HG03565 (cell line): ENCODE data around the gene BEAN1.
A peak's percentile ranks its signal among the peaks of the same experiment; 100 is the strongest.
"Not testable (repeated sequence)": the region's sequence is repeated elsewhere in the genome, so short reads cannot be mapped to it uniquely, and the experiment has no call there.

ENCODE experiments used
- ATAC-seq: cut with Tn5 transposase; IDR thresholded peaks from one replicate; pipeline ENCODE4 v1.9.1; 2021; ENCODE audit warnings: mild to moderate bottlenecking, moderate library complexity; ENCODE audit not compliant: unreplicated experiment

The BEAN1 gene

GRCh38 chr16:66466636-66467035 lies 39.5 kb downstream of the BEAN1 start:
- ATAC-seq = not testable (repeated sequence)

DNA sequence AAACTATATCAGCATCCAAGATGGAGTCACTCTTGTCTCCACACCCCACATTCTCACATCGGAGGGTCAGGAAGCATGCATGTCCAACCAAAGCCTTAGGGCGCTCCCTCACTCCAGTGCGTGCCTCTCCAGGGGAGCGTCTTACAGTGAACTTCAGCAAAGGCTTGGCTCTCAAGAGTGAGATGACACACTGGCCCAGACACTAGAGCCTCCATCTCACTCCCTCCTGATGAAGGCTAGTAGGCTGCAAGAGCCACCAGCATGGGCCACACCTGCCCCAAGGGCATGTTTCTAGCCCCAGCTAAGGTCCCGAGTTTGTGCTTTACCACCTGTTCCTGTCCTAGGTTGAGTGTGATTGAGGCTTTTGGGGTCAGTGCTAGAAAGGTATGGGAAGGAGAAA lies 40.5 kb downstream of the BEAN1 start:
- ATAC-seq = no peak

DNA sequence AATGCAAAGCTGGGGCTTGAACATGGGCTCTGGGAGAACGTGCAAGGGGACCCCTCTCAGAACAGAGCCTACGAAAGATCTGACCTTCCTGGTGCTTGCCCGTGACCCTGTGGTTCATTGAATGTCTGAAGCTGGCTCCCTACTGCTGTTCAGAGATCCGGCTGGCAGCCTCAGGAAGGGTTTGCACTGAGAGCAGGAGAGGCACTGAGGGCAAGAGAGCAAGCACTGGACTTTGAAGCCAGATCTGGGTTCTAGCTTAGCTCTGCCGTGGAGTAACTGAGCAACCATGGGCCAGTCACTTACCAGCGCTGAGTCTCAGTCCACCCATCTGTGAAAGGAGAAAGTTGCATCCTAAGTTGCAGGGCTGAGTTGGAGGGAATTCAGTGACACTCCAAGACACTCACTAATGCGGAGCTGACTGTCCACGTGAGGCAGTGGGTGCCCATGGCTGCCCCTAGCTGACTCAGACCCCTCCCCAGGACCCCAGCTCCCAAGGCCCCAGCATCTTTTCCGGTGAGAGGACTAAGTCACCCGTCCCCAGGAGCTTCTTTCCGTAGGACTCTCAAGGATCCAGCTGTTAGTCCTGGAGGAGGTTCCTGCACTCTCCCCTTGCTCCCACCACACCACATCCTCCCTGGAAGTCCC lies 41.3 kb downstream of the BEAN1 start:
- ATAC-seq = no peak

DNA sequence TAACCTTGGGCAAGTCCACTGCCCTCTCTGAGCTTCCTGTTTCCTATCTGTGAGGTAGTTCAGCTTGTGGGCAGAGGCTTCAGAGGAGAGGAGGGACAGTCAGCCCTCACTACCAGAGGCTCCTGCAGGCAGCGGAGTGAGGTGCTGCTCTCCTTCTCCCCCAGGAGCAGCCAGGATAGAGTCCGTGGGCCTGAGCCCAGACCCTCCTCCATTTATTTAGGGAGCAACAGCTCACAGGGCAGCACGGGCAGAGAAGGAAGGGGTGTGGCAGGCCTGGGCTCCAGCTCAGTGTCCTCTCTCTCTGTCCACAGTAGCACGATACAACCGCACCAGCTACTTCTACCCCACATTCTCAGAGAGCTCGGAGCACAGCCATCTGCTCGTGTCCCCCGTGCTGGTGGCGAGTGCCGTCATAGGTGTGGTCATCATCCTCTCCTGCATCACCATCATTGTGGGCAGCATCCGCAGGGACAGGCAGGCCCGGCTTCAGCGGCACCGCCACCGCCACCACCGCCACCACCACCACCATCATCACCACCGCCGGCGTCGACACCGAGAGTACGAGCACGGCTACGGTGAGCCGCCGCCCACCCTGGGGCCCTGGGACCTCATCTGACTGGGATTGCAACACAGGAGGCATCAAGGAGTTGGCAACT lies 42.3 kb downstream of the BEAN1 start:
- ATAC-seq = no peak

DNA sequence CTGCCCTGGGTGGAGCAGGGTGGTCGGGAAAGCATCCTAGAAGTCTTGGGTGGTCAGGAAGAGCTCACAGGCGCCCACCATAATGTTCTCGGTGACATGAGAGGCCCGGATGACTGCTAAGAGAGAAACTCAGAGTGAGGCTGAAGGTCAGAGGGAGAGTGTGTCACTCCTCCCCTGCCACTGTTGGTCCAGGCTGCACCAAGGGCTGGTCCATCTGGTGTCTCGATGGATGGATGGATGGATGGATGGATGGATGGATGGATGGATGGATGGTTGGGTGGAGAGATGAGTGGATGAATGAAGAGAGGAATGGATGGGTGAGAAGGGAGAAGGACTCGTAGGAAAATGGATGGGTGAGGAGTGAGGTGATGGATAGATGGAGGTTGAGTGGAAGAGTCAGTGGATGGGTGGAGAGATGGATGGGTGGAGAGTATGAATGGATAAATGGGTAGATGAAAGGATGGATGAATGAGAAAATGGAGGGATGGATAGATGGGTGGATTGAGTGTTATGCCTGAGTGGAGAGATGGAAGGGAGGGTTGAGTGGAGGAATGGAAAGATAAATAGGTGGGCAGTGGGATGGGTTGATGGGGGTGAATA lies 43.0 kb downstream of the BEAN1 start:
- ATAC-seq = no peak

GRCh38 chr16:66470556-66470955 lies 43.5 kb downstream of the BEAN1 start:
- ATAC-seq = no peak

- no peak for ATAC-seq
These were observed 44.2 kb downstream of the BEAN1 start for GRCh38 chr16:66471264-66471663.

DNA sequence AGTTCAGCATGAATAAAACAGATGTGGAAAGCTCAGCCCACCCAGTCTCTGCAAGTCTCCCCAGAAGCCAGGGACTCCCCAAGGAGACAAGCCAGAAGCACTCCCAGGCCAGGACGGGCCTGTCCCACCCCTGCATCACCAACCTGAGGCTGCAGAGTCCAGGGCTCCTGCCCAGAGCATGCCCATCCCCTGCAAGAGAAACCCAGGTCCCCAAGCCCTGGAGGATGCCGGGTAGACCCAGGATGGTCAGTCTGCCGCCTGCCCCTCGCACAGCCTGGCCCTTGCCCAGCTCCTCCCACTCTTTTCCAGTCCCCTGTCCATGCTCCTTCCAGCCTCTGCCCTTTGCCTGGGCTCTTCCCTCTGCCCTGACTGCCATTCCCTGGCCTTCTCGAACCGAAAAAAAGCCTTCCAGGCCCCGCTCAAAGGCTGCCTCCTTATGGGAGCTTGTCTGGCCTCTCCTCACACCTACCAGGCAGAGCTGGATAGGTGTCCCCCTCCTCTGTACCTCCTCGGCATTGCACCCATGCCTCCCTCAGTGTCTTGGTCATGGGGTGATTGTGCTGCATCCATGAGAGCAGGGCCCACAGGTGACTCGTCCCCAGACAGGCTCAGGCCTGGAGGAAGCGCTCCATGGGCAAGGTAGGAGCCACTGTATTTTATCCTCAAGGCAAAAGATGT lies 44.8 kb downstream of the BEAN1 start:
- no peak for ATAC-seq

DNA sequence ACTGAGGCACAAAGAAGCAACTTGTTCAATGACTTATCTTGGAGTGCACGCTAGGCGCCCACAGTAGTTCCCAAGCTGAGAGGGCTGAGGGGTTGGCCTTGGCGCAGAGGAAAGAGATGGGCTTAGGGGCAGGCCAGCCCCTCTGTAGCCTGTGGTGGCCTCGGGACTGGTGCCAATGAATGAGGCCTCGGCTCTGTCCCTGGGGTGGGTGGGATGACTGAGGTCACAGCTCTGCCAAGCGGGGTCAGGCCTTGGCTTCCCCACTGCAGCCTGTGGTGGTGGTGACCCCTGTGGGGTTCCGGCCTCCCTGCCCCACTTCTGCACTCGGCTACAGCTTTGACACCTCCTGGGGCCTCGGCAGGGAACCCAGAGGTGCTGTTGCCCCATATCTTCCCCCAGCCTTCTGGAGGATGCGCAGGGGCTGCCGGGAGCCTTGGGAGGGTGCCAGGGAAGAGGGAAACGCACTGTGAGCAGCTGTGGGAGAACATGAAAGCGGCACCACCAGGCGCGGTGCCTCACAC lies 46.0 kb downstream of the BEAN1 start:
- ATAC-seq = no peak

- no peak for ATAC-seq
These were observed 46.8 kb downstream of the BEAN1 start for GRCh38 chr16:66473654-66474519.

DNA sequence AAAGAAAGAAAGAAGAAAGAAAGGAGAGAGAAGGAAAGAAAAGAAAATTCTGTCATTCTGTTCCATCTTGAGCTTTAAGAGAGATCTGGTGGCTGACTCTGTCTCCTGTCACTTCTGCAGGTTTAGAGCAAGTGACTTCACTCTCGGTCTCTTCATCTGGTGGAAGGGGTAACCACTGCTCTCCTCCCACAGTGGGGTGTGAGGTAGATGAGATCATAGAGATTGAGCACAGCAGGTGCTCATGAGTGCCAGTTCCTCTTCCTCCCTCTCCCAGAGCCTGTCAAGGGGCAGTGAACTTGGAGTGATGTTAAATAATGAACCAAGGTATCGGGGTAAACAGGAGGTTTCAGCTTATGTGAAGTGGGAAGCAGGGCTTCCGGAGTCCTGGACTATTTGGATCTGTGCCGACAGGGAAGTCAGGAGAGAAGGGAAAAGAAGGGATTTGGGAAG lies 47.7 kb downstream of the BEAN1 start:
- peak; percentile 97 for ATAC-seq

DNA sequence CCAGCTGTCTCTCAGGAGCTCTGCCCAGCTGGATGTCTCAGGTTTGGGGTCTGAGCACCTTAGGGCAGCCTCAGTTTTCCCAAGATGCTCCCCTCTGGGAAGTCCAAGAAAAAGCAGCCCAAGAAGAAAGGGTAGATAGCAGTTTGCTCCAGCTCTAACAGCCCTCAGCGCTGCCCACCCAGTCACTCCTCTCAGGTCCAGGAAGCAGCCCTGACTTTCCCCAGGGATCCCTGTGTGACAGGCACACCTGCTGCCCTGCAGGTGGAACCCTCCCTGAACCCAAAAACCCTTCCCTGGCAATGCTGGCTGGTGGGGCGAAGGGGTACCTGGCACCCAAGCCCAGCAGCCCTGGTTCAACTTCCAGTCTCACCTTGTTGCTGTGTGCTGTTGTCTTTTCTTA lies 48.1 kb downstream of the BEAN1 start:
- ATAC-seq = no peak

GRCh38 chr16:66476328-66477027 lies 49.4 kb downstream of the BEAN1 start:
- ATAC-seq = no peak

DNA sequence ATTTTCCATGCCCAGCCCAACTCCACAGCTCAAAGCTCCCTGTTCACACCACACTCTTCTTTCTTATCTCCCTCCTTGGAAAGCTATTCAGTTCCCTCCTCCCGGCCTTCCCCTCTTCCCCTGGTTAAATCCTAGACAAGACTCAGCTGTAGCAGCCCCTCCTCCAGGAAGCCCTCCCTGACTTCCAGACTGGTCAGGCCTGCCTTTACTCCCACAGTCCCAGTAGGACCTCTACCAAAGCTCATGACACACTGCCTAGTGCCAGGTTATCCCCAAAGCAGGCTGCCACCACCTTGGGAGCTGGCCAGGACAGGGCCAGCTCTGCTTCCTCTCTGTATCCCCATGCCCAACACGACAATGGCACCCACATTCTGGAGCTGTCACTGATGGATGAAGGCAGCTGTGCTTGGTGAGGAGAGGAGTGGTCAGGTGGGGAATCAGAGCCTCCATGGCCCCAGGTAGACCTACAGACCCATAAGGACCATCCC lies 50.0 kb downstream of the BEAN1 start:
- no peak for ATAC-seq

DNA sequence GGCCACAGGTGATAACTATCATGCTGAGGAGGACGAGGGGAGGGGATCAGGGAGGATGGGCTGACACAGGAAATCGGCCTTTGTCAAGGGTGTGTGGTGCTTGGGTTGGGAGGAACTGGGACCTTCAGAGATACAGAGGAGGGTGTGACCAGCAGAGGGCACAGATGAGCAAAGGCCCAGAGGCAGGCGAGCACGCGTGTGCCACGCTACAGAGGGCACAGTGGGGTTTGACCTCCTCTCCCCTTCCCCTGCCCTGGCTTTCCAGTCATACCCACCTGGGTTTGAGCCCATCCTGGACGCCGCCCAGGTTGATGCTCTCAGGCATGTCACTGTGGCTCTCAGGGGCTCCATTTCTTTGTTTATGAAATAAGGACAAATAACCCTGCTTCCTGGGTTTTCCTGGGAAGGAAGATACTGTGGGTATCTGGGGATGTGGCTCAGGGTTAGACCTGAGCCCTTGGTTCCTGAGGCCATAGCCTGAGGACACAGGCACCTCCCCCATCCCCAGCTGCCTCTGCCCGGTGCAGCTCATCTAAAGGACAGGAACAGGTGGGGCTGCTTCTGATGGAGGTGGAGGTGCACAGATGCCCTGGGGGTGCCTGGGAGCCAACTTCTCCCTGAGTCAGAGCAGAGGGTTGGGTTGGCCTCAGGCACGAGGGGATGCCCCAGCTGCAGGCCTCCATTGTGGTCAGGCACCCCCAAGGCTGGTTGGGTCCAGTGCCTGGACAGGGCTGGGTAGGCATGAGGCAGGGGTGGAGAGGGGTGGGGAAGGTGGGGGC lies 51.8 kb downstream of the BEAN1 start:
- ATAC-seq = peak; percentile 36

DNA sequence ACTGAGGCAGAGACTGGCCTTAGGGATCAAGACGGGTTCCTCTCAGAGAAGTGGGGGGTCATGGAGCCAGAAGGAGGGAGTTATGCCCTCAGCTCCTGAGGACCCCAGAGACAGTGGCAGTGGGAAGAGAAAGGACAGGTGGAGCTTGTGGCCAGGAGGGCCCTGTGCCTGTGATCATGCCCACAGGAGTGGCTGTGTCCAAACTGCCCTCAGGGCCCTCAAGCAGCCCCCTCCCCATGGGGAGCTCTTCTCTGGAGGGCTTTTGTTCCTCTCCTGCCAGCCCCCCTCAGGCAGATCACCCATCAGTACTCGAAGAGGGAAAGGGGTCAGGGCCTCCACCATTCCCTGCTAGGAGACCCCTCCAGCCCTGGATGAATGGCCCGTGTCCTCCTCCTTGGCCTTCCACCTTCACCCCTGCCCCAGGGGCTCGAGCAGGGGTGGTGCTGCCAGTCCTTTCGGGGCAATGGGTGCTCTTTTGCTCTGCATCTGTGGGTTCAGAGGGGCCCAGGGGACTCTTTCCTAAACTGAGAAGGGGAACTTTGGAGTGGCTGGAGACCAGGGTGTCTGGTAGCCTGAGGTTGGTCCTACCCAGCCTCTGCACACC lies 52.7 kb downstream of the BEAN1 start:
- ATAC-seq = no peak

GRCh38 chr16:66480265-66481080 lies 53.4 kb downstream of the BEAN1 start:
- ATAC-seq = no peak
